ENCODE measurements around the gene MRPS34.

The MRPS34 gene

DNA sequence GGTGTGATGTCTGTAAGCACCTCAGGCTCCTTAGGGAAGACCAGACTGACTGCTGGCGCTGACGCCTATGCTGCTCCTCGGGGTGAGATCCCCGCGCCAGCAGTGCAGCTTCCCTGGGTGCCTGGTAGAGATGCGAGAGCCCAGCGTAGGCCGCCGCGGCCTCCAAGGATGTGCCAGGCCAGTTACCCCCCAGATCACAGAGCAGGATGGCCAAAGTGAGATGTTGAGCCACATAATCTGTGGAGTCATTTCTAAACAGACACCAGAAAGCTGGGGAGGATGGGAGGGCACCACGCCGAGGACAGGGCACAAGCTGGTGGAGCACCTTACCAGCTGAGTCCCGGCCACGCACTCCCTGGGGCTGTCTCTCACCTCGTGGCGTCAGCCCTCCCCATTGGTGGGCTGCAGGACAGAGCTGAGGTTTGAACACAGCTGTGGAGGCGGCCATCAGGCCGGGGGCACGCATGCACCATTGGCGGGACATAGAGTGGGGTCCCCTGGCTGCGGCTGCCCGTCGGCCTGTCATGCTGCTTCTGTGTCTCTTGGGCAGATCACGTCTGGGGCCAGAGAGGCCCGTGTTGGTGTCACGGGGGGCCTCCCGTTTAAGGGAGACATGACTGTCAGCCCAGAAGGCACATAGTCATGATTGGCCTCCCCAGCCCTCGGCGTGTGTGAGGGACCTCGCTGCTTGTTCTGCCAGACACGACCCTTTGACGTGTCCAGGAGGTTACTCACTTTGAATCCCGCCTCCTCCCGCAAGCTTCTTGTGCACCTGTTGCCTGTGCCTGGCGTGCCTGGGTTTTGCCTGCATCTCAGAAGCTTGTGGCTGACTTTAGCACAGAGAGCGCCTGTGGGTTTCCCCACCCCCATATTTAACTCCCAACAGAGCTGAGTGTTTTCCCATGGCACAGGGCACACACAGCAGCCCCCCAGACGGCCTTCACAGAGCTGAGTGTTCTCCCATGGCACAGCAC, 45.0 kb downstream of the MRPS34 start:
- H3K36me3 ChIP-seq (ENCODE audit: control insufficient read depth, insufficient read depth, low read length): no peaks in the 10 kb centered on the region
- no peak overlapping the region for H3K4me2 ChIP-seq (ENCODE audit: low read length)
- no peak overlapping the region for H3K27ac ChIP-seq
- H3K9ac ChIP-seq: no peak overlapping the region
- H3K27me3 ChIP-seq (ENCODE audit: control insufficient read depth, insufficient read depth, low read length): no peaks in the 10 kb centered on the region
- TF ChIP-seq, protein P1, sequence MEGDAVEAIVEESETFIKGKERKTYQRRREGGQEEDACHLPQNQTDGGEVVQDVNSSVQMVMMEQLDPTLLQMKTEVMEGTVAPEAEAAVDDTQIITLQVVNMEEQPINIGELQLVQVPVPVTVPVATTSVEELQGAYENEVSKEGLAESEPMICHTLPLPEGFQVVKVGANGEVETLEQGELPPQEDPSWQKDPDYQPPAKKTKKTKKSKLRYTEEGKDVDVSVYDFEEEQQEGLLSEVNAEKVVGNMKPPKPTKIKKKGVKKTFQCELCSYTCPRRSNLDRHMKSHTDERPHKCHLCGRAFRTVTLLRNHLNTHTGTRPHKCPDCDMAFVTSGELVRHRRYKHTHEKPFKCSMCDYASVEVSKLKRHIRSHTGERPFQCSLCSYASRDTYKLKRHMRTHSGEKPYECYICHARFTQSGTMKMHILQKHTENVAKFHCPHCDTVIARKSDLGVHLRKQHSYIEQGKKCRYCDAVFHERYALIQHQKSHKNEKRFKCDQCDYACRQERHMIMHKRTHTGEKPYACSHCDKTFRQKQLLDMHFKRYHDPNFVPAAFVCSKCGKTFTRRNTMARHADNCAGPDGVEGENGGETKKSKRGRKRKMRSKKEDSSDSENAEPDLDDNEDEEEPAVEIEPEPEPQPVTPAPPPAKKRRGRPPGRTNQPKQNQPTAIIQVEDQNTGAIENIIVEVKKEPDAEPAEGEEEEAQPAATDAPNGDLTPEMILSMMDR (IDR thresholded peaks at IDR 0.05): no peak
- peaks cover 64% of the 10 kb centered on the region for H3K79me2 ChIP-seq
- H3K9me3 ChIP-seq (ENCODE audit: control insufficient read depth, low read length): no peaks in the 10 kb centered on the region
- H2AFZ ChIP-seq: no peak overlapping the region
- no peak overlapping the region for H3K4me3 ChIP-seq (ENCODE audit: low read depth, low read length)
- no peaks in the 10 kb centered on the region for H3K4me1 ChIP-seq

DNA sequence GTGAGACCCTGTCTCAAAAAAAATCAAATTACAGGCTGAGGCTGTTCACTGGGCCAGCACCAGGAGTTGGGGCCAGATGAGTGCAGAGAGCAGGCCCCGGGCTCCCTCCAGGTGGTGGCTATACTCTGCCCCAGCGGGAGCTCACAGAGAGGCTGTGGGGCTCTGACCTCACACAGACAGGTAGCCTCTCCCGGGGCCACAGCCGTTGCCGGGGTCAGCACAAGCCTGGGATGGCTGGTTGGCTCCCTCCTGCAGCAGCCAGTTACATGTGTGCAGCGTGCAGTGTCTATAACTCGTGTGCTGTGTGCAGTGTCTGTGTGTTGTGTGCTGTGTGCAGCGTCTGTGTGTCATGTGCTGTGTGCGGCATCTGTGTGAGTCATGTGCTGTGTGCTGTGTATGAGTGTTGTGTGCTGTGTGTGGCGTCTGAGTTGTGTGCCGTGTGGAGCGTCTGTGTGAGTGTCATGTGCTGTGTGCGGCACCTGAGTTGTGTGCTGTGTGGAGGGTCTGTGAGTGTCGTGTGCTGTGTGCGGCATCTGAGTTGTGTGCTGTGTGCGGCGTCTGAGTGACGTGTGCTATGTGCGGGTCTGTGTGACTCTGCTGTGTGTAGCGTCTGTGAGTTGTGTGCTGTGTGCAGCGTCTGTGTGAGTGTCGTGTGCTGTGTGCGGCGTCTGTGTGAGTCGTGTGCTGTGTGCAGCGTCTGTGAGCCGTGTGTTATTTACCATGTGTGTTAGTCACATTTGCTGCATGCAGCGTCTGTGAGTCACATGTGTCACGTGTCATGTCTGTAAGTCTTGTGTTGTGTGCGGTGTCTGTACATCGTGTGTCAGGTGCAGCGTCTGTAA, 46.1 kb downstream of the MRPS34 start:
- TF ChIP-seq, protein P1 (IDR thresholded peaks at IDR 0.05): no peak
- Histone ChIP-seq H3K27ac (no peak overlapping the region), H3K27me3 (ENCODE audit: control insufficient read depth, insufficient read depth, low read length) (no peaks in the 10 kb centered on the region), H3K36me3 (ENCODE audit: control insufficient read depth, insufficient read depth, low read length) (no peaks in the 10 kb centered on the region), H3K4me1 (no peaks in the 10 kb centered on the region), H3K4me2 (ENCODE audit: low read length) (no peak overlapping the region), H3K9ac (no peak overlapping the region), H3K4me3 (ENCODE audit: low read depth, low read length) (no peak overlapping the region), H3K9me3 (ENCODE audit: control insufficient read depth, low read length) (no peaks in the 10 kb centered on the region), H2AFZ (no peak overlapping the region), H3K79me2 (peaks cover 73% of the 10 kb centered on the region)

DNA sequence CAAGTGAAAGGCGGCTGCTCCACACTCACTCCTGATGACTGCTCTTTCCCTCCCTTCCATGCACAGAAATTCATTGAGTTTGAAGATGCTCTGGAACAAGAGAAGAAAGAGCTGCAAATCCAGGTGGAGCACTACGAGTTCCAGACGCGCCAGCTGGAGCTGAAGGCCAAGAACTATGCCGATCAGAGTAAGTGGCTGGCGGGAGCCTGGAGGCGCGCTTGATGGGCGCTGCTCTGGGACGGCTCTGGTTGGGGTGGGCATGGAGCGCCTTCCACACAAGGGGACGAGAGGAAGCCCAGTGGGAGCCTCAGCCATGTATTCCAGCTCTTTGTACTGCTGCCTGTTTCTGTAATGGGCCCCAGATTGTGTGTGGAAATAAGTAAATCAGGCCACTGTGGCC, 48.4 kb downstream of the MRPS34 start:
- H3K36me3 ChIP-seq (ENCODE audit: control insufficient read depth, insufficient read depth, low read length): no peaks in the 10 kb centered on the region
- no peak overlapping the region for H3K27ac ChIP-seq
- TF ChIP-seq, protein P1 (IDR thresholded peaks at IDR 0.05): no peak
- no peak overlapping the region for H2AFZ ChIP-seq
- H3K9ac ChIP-seq: no peak overlapping the region
- H3K4me2 ChIP-seq (ENCODE audit: low read length): no peak overlapping the region
- no peaks in the 10 kb centered on the region for H3K27me3 ChIP-seq (ENCODE audit: control insufficient read depth, insufficient read depth, low read length)
- no peak overlapping the region for H3K4me3 ChIP-seq (ENCODE audit: low read depth, low read length)
- no peaks in the 10 kb centered on the region for H3K9me3 ChIP-seq (ENCODE audit: control insufficient read depth, low read length)
- H3K4me1 ChIP-seq: no peaks in the 10 kb centered on the region
- H3K79me2 ChIP-seq: peaks cover 89% of the 10 kb centered on the region

DNA sequence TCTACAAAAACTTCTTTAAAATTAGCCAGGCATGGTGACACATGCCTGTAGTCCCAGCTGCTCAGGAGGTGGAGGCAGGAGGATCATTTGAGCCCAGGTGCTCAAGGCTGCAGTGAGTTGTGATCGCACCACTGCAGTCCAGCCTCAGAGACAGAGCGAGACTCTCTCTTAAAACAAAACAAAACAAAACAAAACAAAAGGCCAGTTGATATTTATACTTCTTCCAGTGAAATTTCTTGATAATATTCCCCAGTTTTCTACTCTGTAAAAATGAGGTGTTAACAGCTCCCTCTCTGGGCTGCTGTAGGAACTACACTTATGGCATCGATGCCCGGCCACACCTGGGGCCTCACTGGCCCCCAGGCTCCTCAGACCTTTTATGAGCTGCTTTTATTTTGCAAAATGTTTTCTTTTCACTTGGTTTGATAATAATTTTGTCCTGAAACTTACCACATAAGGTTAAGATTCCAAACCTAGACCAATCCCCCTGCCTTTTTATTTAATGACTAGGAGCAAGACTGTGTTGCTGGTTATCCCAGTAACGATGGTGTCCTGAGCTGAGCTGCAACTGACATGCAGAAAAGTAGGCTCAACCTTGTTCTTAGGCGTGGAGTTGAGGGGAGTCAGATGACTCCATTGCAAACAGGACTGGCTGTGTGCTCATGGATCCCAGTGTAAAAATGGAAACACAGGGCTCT, 49.3 kb downstream of the MRPS34 start:
- Histone ChIP-seq H2AFZ (no peak overlapping the region), H3K27ac (no peak overlapping the region), H3K27me3 (ENCODE audit: control insufficient read depth, insufficient read depth, low read length) (no peaks in the 10 kb centered on the region), H3K4me3 (ENCODE audit: low read depth, low read length) (no peak overlapping the region), H3K4me2 (ENCODE audit: low read length) (no peak overlapping the region), H3K4me1 (no peaks in the 10 kb centered on the region), H3K9ac (no peak overlapping the region), H3K79me2 (peaks cover 89% of the 10 kb centered on the region), H3K36me3 (ENCODE audit: control insufficient read depth, insufficient read depth, low read length) (no peaks in the 10 kb centered on the region), H3K9me3 (ENCODE audit: control insufficient read depth, low read length) (no peaks in the 10 kb centered on the region)
- TF ChIP-seq, protein P1 (IDR thresholded peaks at IDR 0.05): peak; percentile 80
